HG02798 (cell line): ENCODE results near the gene PEX3.
"Not testable (repeated sequence)": the region's sequence is repeated elsewhere in the genome, so short reads cannot be mapped to it uniquely, and the experiment has no call there.

Source experiments
- ATAC-seq: cut with Tn5 transposase; IDR thresholded peaks from one replicate; pipeline ENCODE4 v1.9.1; 2021; ENCODE audit warnings: mild to moderate bottlenecking; ENCODE audit not compliant: unreplicated experiment, poor library complexity

Gene PEX3

GRCh38 chr6:143441680-143442545 lies 8.7 kb upstream of the PEX3 start:
- ATAC-seq = no peak

DNA sequence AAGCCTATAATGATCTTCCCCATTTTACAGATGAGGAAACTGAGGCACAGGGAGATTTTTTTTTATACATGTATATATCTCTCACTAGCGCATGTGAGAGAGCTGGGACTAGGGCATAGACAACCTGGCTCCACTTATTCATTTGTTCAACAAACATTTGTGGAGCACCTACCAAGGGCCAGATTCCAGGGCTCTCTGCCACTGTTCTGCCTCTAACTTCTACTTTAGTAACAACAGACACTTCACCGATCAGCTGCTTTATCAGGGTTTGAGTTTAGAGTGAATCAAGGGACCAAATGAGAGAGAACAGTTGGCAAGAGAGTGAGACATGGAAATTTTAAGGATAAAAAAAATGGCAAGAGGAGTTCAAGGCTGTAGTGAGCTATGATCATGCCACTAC lies 7.5 kb upstream of the PEX3 start:
- no peak for ATAC-seq

DNA sequence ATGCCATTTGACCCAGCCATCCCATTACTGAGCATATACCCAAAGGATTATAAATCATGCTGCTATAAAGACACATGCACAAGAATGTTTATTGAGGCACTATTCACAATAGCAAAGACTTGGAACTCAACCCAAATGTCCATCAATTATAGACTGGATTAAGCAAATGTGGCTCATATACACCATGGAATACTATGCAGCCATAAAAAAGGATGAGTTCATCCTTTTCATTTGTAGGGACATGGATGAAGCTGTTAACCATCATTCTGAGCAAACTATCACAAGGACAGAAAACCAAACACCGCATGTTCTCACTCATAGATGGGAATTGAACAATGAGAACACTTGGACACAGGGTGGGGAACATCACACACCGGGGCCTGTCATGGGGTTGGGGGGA lies 2.7 kb upstream of the PEX3 start:
- not testable (repeated sequence) for ATAC-seq

GRCh38 chr6:143449082-143449713 lies 1.4 kb upstream of the PEX3 start:
- ATAC-seq = no peak

- ATAC-seq = peak; percentile 11
Measured at GRCh38 chr6:143449714-143450452, 722 bp upstream of the PEX3 start.

GRCh38 chr6:143451531-143451930 lies 926 bp downstream of the PEX3 start:
- ATAC-seq = no peak

DNA sequence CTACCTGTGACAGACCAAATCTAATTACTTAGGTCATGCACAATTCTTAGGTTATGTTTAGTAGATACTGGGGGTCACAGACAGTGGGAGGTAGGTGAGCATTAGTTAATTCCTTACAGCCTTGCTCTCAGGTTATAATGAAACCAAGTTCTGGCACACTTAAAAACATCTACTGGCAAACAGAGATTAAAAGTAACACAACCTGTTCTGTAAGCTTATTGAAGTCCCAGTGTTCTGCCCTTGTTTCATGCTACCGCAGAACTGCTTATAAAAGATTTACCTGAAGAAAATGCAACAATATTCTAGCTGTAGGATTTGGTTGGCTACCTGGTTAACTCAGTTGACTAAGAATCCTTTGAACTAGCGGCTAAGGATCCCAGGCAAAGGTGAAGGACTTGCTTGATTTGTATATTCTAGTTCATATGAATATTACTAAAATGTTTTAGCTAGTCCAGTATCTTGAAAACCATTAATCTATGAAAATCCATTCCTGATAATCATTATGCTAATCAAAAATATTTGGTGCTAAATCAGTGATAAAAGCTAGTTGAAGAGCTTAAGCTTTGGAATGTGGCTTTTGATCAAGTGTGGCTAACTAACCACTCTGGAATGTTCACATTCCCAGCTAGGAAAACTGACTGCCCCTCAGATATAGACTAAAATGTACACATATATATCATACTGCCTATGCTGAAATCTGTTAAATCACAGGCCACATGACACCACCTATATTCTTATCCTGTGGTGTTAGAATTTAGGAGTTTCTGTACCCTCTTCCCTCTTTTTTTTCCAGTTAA lies 7.2 kb downstream of the PEX3 start:
- ATAC-seq = no peak

GRCh38 chr6:143465546-143465945 lies 14.9 kb downstream of the PEX3 start:
- ATAC-seq = no peak

DNA sequence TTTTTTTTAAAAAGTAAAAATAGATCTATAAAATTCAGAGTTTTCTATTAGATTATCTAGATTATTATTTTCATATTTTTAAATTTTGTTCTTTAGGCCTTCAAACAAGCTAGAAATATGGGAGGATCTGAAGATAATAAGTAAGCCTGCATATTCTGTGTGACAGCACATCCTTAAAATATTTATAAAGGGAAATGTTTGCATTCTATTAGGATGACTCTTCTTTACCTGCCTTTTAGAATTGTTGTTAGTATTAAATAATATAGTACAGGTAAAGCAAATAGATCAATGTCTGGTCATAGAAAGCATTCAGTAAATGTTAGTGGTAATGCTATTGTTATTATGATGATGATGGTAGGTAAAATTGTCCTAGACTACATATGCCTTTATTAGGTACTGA lies 17.4 kb downstream of the PEX3 start:
- no peak for ATAC-seq

DNA sequence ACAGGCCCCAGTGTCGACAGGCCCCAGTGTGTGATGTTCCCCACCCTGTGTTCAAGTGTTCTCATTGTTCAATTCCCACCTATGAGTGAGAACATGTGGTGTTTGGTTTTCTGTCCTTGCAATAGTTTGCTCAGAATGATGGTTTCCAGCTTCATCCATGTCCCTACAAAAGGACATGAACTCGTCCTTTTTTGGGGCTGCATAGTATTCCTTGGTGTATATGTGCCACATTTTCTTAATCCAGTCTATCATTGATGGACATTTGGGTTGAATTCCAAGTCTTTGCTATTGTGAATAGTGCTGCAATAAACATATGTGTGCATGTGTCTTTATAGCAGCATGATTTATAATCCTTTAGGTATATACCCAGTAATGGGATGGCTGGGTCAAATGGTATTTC lies 18.2 kb downstream of the PEX3 start:
- not testable (repeated sequence) for ATAC-seq

- ATAC-seq = no peak
Measured at GRCh38 chr6:143471822-143472221, 21.2 kb downstream of the PEX3 start.

- no peak for ATAC-seq
Measured at GRCh38 chr6:143476545-143476944, 25.9 kb downstream of the PEX3 start.

GRCh38 chr6:143478479-143479062 lies 28.0 kb downstream of the PEX3 start:
- ATAC-seq = no peak

GRCh38 chr6:143482593-143482992 lies 32.0 kb downstream of the PEX3 start:
- ATAC-seq = no peak

DNA sequence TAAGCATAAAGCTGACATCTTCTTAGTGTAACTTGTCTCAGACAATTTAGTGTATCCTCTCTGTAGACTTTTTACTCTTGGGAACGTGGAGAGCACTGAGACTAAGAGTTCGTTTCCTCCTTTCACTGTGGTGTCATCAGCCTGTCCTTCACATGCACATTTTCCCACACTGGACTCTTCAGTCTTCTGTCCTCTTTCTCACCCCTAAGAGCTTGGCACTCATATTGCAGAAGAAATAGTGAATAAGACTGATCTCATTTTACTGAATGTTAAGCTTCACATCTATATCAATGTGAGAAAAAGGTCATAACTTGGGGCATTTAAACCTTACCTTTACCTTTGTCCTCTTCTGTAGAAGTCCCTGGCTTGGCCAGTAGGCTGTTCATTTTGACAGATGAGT lies 35.4 kb downstream of the PEX3 start:
- no peak for ATAC-seq

DNA sequence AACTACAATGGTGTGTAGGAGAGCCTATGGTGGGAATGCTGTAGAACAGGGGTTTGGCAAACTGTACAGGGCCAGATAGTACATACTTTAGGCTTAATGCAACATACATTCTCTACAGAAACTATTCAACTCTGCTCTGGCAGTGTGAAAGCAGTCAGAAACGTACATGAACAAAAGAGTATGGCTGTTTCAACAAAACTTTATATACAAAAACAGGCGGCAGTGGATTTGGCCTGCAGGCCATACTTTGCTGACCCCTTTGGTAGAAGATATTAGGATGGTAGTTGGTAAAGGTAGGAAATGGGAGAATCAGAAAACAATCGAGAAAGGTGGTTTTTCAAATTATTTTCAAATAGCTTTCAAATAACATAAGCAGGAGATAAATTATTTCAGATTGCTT lies 36.1 kb downstream of the PEX3 start:
- no peak for ATAC-seq

GRCh38 chr6:143490244-143490643 lies 39.6 kb downstream of the PEX3 start:
- ATAC-seq = no peak

DNA sequence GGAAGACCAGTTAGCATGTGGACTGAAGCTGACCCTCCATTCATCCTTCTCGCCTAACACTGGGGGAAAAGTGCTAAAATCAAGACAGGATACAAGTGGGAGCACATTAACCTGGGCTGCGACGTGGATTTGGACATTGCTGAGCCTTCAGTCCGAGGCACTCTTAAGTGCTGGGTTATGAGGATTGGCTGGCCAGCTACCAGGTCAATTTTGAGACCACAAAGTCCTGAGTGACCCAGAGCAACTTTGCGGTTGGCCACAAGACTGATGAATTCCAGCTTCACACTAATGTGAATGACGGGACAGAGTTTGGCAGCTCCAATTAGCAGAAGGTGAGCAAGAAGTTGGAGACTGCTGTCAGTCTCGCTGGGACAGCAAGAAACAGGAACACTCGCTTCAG lies 40.2 kb downstream of the PEX3 start:
- ATAC-seq = no peak

DNA sequence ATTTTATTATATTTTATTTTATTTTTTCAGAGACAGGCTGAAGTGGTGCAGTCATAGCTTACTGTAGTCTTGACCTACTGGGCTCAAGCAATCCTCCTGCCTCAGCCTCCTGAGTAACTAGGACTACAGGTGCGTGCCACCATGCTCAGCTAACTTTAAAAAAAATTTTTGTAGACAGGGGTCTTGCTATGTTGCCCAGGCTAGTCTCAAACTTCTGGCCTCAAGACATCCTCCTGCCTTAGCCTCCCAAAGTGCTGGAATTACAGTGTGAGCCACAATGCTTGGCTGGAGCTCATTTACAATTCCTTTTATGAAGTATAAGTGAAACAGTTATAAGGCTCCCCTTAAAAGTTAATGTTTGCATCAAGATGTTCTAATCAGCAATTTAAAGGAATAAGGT lies 46.4 kb downstream of the PEX3 start:
- no peak for ATAC-seq

DNA sequence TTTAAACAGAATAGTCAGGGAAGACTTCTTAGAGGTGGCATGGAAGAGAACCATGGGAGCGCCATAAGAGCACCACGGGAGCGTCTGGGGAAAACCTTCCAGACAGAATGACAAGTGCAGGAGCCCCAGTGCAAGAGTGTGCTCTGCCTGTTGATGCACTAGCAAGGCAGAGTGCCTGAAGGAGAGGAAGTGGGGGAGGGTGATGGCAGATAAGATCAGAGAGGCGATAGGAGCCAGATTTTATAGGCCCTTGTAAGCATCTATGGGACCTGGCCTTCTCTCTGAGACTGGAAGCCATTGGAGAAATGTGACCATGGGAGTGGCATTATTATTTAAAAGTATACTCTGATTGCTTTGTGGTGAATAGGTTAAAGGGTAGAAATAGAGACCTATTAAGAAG lies 47.8 kb downstream of the PEX3 start:
- ATAC-seq = no peak
